AG09309 (cell line): ENCODE results near the gene LYRM9.

ENCODE experiments used
- DNase-seq: peaks from one replicate; pipeline ENCODE4 v3.0.0-alpha.2; 2010; ENCODE audit warnings: low read depth
- H3K4me3 ChIP-seq: 2 replicates; pipeline ENCODE4 v1.5.1; 2011; ENCODE audit warnings: mild to moderate bottlenecking, low read depth, low read length, moderate library complexity; ENCODE audit not compliant: control insufficient read depth
- TF ChIP-seq, protein P1 (sequence below): IDR thresholded peaks from 2 replicates; pipeline ENCODE4 v1.5.1; 2011; ENCODE audit warnings: mild to moderate bottlenecking, low read depth, low read length, inconsistent platforms; ENCODE audit not compliant: insufficient read depth, control insufficient read depth; ENCODE audit errors: missing control alignments

The LYRM9 gene

DNA sequence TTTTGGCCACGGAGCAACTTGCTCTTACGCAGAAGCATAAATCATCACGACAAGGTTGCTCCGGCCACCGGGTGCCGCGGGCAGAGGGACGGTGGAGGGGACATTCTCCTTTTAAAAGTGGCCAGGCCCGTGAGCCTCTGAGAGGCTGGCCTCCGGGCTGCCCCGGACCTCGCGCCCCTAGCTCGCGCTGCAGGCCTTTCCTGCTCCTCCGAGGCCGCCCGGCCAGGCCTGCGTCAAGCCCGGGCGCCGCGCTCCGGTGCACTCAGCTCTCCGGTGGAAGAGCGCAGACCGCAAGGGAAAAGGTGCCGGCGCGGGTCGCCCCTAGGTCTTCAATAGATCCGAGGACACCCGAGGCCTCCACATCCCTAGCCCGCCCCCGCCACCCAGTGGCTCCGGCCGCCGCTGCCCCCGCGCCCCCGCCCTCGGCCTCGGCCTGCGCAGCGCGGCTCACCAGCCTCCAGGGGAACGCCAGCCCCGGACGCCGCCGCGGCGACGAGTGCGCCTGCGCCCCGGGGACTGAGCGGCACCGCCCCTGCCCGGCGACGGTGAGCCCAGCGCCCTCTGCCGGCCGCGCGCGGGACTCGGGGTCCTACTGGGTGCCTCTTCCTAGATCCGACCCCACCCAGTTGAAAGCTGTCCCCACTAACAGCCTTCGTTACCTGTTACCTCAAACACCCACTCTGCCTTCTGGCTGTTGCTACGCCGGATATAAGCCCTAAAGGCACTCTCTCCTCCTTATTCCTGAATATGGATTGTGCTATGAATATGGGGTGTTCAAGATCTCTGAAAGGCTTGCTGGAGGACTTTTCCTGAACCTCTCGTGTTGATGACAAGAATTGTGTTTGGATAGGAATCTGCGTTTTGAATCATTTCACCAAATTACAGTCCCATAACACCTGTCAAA is at the start of gene LYRM9:
Gene LYRM9 (minus strand): TSS at position 500 of the 904 bp plus-strand sequence. CDS start 10,671 bp downstream, outside the sequence.
- peak within 1 kb of the TSS; percentile 57 for H3K4me3 ChIP-seq
- TF ChIP-seq, protein P1, sequence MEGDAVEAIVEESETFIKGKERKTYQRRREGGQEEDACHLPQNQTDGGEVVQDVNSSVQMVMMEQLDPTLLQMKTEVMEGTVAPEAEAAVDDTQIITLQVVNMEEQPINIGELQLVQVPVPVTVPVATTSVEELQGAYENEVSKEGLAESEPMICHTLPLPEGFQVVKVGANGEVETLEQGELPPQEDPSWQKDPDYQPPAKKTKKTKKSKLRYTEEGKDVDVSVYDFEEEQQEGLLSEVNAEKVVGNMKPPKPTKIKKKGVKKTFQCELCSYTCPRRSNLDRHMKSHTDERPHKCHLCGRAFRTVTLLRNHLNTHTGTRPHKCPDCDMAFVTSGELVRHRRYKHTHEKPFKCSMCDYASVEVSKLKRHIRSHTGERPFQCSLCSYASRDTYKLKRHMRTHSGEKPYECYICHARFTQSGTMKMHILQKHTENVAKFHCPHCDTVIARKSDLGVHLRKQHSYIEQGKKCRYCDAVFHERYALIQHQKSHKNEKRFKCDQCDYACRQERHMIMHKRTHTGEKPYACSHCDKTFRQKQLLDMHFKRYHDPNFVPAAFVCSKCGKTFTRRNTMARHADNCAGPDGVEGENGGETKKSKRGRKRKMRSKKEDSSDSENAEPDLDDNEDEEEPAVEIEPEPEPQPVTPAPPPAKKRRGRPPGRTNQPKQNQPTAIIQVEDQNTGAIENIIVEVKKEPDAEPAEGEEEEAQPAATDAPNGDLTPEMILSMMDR: peak; percentile 75
- peak; percentile 25 for DNase-seq

DNA sequence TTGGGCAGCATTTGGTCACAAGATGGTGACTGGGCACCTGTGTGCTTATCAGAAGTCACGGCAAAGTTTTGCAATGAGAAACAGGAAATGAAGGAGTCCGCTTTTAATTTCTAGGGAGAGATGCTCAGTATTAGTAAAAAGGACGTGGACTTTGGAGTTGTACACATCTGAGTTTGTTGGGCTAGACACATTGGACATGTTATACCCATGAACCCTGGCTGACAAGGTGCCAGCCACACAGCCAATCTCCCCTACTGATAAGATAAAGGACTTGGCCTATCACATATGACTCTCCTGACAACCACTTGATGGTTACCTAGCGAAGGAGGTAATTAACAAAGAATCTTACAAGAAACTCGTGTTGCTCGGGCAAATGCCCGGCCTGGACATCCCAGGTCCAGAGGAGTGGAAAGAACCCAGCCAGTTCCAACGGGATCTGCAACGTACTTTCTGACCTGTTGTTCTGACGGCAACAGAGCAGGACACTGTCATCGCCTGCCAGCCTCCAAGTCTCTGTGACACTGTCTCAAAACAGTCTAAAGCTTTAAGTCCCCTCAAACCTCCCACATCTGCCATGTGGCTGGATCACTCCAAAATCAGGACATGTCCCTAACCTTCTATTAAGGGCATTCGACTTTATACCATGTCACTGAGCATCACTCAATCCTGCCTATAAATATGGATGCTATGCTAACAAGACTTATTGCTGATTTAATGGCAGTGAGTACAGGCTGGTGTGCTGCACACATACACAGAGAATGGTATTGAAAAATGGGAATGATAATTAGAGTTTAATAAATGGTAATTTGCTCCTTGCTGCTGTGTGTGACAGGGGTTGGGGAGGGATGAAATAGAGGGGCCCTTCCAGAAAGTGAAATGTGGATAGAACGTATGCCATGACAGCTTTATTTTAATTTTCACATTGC is 47.6 kb upstream of the LYRM9 start:
- H3K4me3 ChIP-seq: no peak overlapping the region
- DNase-seq: no peak
- TF ChIP-seq, protein P1: no peak

DNA sequence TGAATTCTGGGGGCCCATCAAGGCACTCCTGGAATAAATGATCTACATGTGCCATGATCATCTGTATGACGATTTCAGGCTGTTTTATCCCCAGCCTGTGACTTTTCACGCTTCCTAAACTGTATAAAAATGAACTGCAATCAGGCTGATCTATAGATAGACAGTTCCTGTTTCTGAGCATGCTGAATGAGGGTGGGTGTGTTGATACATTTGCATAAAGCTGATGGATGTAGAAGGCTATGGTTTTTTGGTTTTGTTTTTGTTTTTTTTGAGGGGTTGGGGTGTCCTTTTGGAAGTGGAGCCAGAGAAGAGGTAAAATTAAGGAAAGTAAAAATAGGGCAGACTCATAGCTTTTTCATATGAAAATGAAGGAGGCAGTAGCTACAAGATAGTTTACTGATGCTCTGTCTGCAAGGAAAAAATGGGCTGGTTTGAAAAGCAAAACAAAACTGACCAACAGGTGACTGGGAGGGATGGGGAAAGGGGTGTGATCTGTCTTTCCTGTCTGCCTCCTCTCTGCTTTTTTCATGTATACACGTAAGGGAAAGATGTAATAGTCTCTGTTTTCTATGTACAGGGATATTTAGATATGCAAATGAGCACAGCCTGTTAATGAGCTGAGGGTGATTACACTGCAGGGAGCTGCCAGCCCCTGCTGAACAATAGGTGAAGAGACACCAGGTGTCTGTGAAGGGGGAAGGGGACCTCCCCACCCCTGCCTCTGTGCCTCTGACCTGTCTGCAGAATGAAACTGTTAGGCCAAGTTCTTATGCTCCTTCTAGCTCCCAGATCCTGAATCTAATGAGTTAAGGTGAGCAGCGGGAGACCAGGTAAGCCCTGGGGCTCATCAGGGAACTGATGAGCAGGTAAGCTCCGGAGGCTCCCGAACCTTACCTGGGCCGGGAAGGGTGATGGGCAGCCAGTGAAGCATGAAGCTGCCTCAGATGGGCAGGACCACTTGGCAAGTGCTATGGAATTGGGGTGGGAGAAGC is 46.6 kb upstream of the LYRM9 start:
- H3K4me3 ChIP-seq: no peak overlapping the region
- TF ChIP-seq, protein P1: no peak
- no peak for DNase-seq

DNA sequence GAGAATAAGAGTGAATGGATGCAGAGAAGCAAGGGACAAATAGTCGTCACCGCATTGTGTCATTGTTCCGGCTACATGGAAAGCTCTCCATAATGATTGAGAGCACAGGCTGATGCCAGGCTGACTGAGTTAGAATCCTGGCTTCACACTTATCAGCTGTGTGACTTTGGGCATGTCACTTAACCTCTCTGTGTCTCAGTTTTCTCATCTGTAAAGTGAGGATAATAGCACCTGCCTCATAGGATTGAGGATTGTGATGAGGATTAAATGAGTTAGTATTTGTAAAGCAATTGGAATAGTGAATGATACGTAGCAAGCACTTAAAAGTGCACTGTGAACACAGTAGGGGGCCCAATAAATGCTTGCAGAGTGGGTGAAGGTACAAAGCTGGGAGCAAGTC is 45.7 kb upstream of the LYRM9 start:
- TF ChIP-seq, protein P1: no peak
- DNase-seq: no peak
- no peak overlapping the region for H3K4me3 ChIP-seq

DNA sequence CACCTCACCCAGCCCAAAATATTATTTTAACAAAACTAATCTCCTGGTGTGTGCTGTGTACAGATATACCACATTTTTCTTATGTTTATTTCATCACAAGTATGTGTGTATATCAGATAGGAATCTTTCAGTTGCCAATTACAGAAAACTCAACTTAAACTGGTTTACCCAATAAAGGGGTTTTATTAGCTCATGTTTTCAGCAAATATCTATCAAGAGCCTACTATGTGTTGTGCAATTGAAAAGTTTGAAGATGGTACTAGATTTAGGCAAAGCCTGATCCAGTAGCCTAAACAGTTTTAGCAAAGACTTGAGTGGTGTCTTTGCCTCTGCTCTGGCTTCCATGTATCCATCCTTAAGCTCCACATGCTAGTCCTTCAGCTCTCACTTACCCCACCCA is 45.1 kb upstream of the LYRM9 start:
- TF ChIP-seq, protein P1: no peak
- DNase-seq: no peak
- no peak overlapping the region for H3K4me3 ChIP-seq

DNA sequence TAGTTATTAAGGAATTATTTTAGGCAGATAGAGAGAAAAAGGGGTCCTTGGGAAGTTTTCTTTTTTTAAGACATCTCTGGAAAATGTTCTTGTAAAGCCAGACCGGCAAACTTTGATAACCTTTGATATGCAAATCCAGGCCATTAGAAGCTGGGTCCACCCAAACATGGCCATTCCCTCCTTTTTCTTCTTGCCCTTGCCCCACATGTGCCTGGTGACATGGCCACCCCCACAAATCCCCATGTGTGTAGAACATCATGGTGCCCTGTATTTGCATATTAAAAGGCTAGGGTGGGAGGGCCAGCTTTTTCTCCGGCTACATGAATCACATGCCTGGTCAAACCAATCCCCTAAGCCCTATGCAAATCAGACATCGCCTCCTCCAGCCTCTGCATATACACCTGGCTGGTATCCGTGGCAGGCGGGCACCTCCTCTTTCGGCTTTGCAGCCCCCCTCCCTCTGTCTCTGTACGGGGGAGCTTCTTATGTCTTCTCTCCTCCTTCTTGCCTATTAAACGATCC is 43.9 kb upstream of the LYRM9 start:
- DNase-seq: no peak
- no peak overlapping the region for H3K4me3 ChIP-seq
- TF ChIP-seq, protein P1: no peak
